SK-N-SH treated with all-trans-retinoic acid at 6 μM for 48 hours (cell line): ENCODE results near the gene LRRC63.

Experiments
- ATAC-seq: fragments of 200-7000 bp; cut with Tn5 transposase; 3 replicates; pipeline ENCODE4 v1.9.1; 2020; ENCODE audit warnings: mild to moderate bottlenecking, moderate library complexity
- ARNTL ChIP-seq: fragments of 450-650 bp; formaldehyde crosslinking; IDR thresholded peaks from 2 replicates; pipeline ENCODE4 v1.5.0; 2020; ENCODE audit warnings: low read depth, mild to moderate bottlenecking, moderate library complexity, borderline replicate concordance
- CREB5 ChIP-seq: fragments of 250-450 bp; sonication (Bioruptor Pico); IDR thresholded peaks from 2 replicates; pipeline ENCODE4 v1.5.1; 2020; ENCODE audit warnings: low read depth, mild to moderate bottlenecking, moderate library complexity
- CSDC2 ChIP-seq: fragments of 250-450 bp; sonication (Bioruptor Pico); IDR thresholded peaks from 2 replicates; pipeline ENCODE4 v1.5.0; 2020; ENCODE audit warnings: mild to moderate bottlenecking, moderate library complexity
- CSRNP3 ChIP-seq: fragments of 250-450 bp; sonication (Bioruptor Pico); IDR thresholded peaks from 2 replicates; pipeline ENCODE4 v1.5.1; 2021; ENCODE audit warnings: mild to moderate bottlenecking, moderate library complexity
- GLIS3 ChIP-seq: fragments of 250-450 bp; sonication (Bioruptor Pico); IDR thresholded peaks from 2 replicates; pipeline ENCODE4 v1.5.0; 2020; ENCODE audit warnings: mild to moderate bottlenecking, moderate library complexity
- ISL1 ChIP-seq: fragments of 250-450 bp; sonication (Bioruptor Pico); IDR thresholded peaks from 2 replicates; pipeline ENCODE4 v2.1.2; 2022; ENCODE audit warnings: mild to moderate bottlenecking, moderate library complexity
- OSR1 ChIP-seq: fragments of 250-450 bp; sonication (Bioruptor Pico); IDR thresholded peaks from 2 replicates; pipeline ENCODE4 v1.8.0; 2022; ENCODE audit warnings: moderate library complexity, mild to moderate bottlenecking, inconsistent platforms
- PATZ1 ChIP-seq: fragments of 250-450 bp; sonication (Bioruptor Pico); IDR thresholded peaks from 2 replicates; pipeline ENCODE4 v1.8.0; 2020; ENCODE audit warnings: mild to moderate bottlenecking, moderate library complexity, borderline replicate concordance
- PPARA ChIP-seq: fragments of 250-450 bp; sonication (Bioruptor Pico); IDR thresholded peaks from 2 replicates; pipeline ENCODE4 v1.5.0; 2020; ENCODE audit warnings: mild to moderate bottlenecking, borderline replicate concordance
- RARB ChIP-seq: fragments of 250-450 bp; sonication (Bioruptor Pico); IDR thresholded peaks from 2 replicates; pipeline ENCODE4 v1.8.0; 2021; ENCODE audit warnings: mild to moderate bottlenecking, moderate library complexity
- SNAI2 ChIP-seq: fragments of 250-450 bp; sonication (Bioruptor Pico); IDR thresholded peaks from 2 replicates; pipeline ENCODE4 v1.5.0; 2020; ENCODE audit warnings: mild to moderate bottlenecking, moderate library complexity
- TCF4 ChIP-seq: fragments of 250-450 bp; sonication (Bioruptor Pico); IDR thresholded peaks from 2 replicates; pipeline ENCODE4 v1.8.0; 2021; ENCODE audit warnings: mild to moderate bottlenecking, moderate library complexity, borderline replicate concordance
- TOX ChIP-seq: fragments of 250-450 bp; sonication (Bioruptor Pico); IDR thresholded peaks from 2 replicates; pipeline ENCODE4 v1.8.0; 2021; ENCODE audit warnings: mild to moderate bottlenecking, moderate library complexity, borderline replicate concordance
- TSHZ2 ChIP-seq: fragments of 250-450 bp; sonication (Bioruptor Pico); IDR thresholded peaks from 2 replicates; pipeline ENCODE4 v1.5.0; 2020; ENCODE audit warnings: mild to moderate bottlenecking, moderate library complexity
- ZC3H10 ChIP-seq: fragments of 250-450 bp; sonication (Bioruptor Pico); IDR thresholded peaks from 2 replicates; pipeline ENCODE4 v1.5.1; 2021; ENCODE audit warnings: mild to moderate bottlenecking, moderate library complexity
- ZFP3 ChIP-seq: fragments of 250-450 bp; sonication (Bioruptor Pico); IDR thresholded peaks from 2 replicates; pipeline ENCODE4 v1.5.0; 2020; ENCODE audit warnings: mild to moderate bottlenecking, moderate library complexity
- ZFP30 ChIP-seq: fragments of 450-650 bp; formaldehyde crosslinking; IDR thresholded peaks from 2 replicates; pipeline ENCODE4 v1.5.0; 2022; ENCODE audit warnings: mild to moderate bottlenecking, moderate library complexity
- ZNF565 ChIP-seq: fragments of 450-650 bp; formaldehyde crosslinking; conservative IDR thresholded peaks from 2 replicates; pipeline ENCODE4 v1.5.0; 2020; ENCODE audit warnings: low read depth, mild to moderate bottlenecking, moderate library complexity
- ZNF70 ChIP-seq: fragments of 450-650 bp; formaldehyde crosslinking; IDR thresholded peaks from 2 replicates; pipeline ENCODE4 v1.5.0; 2020; ENCODE audit warnings: mild to moderate bottlenecking, moderate library complexity
- ZNF8 ChIP-seq: fragments of 450-650 bp; formaldehyde crosslinking; IDR thresholded peaks from 2 replicates; pipeline ENCODE4 v1.5.0; 2020; ENCODE audit warnings: mild to moderate bottlenecking, moderate library complexity

Gene LRRC63

GRCh38 chr13:46307554-46307953 is 95.8 kb downstream of the LRRC63 start:
- TF ChIP-seq ZFP30 (no peak), PPARA (no peak), ZNF70 (no peak), OSR1 (no peak), SNAI2 (no peak), TOX (no peak), CSRNP3 (no peak), ZNF8 (CRISPR knock-in tag) (no peak), ISL1 (CRISPR knock-in tag) (no peak), TCF4 (CRISPR knock-in tag) (no peak), ARNTL (no peak), RARB (CRISPR knock-in tag) (no peak), PATZ1 (CRISPR knock-in tag) (no peak), GLIS3 (CRISPR knock-in tag) (no peak), TSHZ2 (no peak), ZFP3 (CRISPR knock-in tag) (no peak), CREB5 (CRISPR knock-in tag) (no peak), ZNF565 (CRISPR knock-in tag) (no peak), ZC3H10 (CRISPR knock-in tag) (no peak)
- TF ChIP-seq, all 23 proteins: peak for 0
- no peak for ATAC-seq

GRCh38 chr13:46310066-46310465 is 98.3 kb downstream of the LRRC63 start:
- ATAC-seq = no peak
- TF ChIP-seq TOX = no peak
- TF ChIP-seq ZFP30 = no peak
- no peak for TF ChIP-seq ZNF70
- no peak for TF ChIP-seq ZNF565 (CRISPR knock-in tag)
- TF ChIP-seq CREB5 (CRISPR knock-in tag) = no peak
- no peak for TF ChIP-seq ARNTL
- no peak for TF ChIP-seq ZNF8 (CRISPR knock-in tag)
- TF ChIP-seq ZC3H10 (CRISPR knock-in tag) = no peak
- no peak for TF ChIP-seq RARB (CRISPR knock-in tag)
- TF ChIP-seq ZFP3 (CRISPR knock-in tag) = no peak
- no peak for TF ChIP-seq SNAI2
- TF ChIP-seq GLIS3 (CRISPR knock-in tag) = no peak
- no peak for TF ChIP-seq CSRNP3
- TF ChIP-seq OSR1 = no peak
- TF ChIP-seq CSDC2 (CRISPR knock-in tag) = no peak
- TF ChIP-seq PATZ1 (CRISPR knock-in tag) = no peak
